Adrenal gland (tissue), 12 donors: ENCODE results near the gene TTC5. TPM values are rescaled to one million over a fixed set of nuclear protein-coding genes. Genes with fewer than 3 reads are reported as not detected.
A peak's percentile ranks its signal among the peaks of the same experiment; 100 is the strongest.

ENCODE experiments used
- DNase-seq, 7 donors: peaks; one replicate each; pipeline ENCODE4 v3.0.0-alpha.2; 2019 to 2020
- H3K27ac ChIP-seq, 5 donors: fragments of 200-600 bp; sonication (generic) in 4 of 5; 1 replicate in 3 of 5; 2 replicates in 2 of 5; pipeline versions ENCODE4 v1.5.1 to v1.8.0; 2016 to 2020; ENCODE audit warnings: mild to moderate bottlenecking in 1 of 5
- H3K27me3 ChIP-seq: fragments of 200-600 bp; 2 replicates; pipeline ENCODE4 v1.8.0; 2021
- H3K36me3 ChIP-seq, 2 donors: fragments of 200-600 bp; replicated peaks in 1 of 2; 1 replicate in 1 of 2; 2 replicates in 1 of 2; pipeline versions ENCODE4 v1.5.1 to v1.8.0; 2018 to 2022
- H3K4me1 ChIP-seq, 2 donors: fragments of 200-600 bp; replicated peaks in 1 of 2; 1 replicate in 1 of 2; 2 replicates in 1 of 2; pipeline versions ENCODE4 v1.5.1 to v1.8.0; 2018 to 2021
- H3K4me3 ChIP-seq, 4 donors: fragments of 200-600 bp; sonication (generic) in 3 of 4; one replicate each; pipeline ENCODE4 v1.5.1; 2016 to 2018
- H3K9me3 ChIP-seq, 3 donors: fragments of 200-600 bp; sonication (generic) in 1 of 3; replicated peaks in 1 of 3; 1 replicate in 2 of 3; 2 replicates in 1 of 3; pipeline versions ENCODE4 v1.5.1 to v1.8.0; 2016 to 2021
- CTCF ChIP-seq, 6 experiments: fragments of 450-650 bp in 4 of 6; fragments of 200-600 bp in 2 of 6; sonication (generic) in 1 of 6; IDR thresholded peaks; 1 replicate in 5 of 6; 2 replicates in 1 of 6; pipeline versions ENCODE4 v1.5.1 to v1.8.0; 2016 to 2021; ENCODE audit warnings: antibody characterized with exemption in 6 of 6, mild to moderate bottlenecking in 2 of 6, moderate library complexity in 1 of 6
- POLR2A ChIP-seq, 2 donors: fragments of 450-650 bp; IDR thresholded peaks; one replicate each; pipeline ENCODE4 v1.6.1; 2017; ENCODE audit warnings: antibody characterized with exemption in 2 of 2, mild to moderate bottlenecking in 2 of 2, moderate library complexity in 1 of 2
- WGBS, 4 donors: extraction: QIAGEN DNeasy Blood & Tissue Kit in 2 of 4; methylation state at CpG; one replicate each; pipeline versions ENCODE4 v1.1.5 to v1.1.7; 2013 to 2017; 5-methylcytosine and 5-hydroxymethylcytosine counted together
- intact Hi-C, 2 donors: fragments of 100-400 bp; cut with DNase I; formaldehyde crosslinking; loops; one replicate each; pipeline versions ENCODE4 v1.14.1 to v1.15.0; 2022 to 2023
- polyA plus RNA-seq, 3 donors: library from polyadenylated mRNA; stranded (reverse); fragments of 200-250 nt in 2 of 3; fragments of 350-450 nt in 1 of 3; fragmentation: Illumina TruSeq in 1 of 3; extraction: RNeasy Lipid Tissue Mini Kit (QIAGEN cat#74804) in 1 of 3; gene quantifications; one replicate each; pipeline ENCODE4 v1.2.3, GENCODE V29; 2013 to 2014
- total RNA-seq, 9 donors: library from RNA; depleted of rRNA in 4 of 9; stranded (reverse); fragments of >200 nt in 4 of 9; fragments of 120-200 nt in 1 of 9; fragmentation: NEBNext Ultra II Directional in 1 of 9; extraction: Animal tissue kit (Norgen Biotek cat#: 25700) in 1 of 9; gene quantifications; one replicate each; pipeline versions ENCODE4 v1.1.0 to v1.2.4, GENCODE V29; 2013 to 2023
- donor health status: healthy with polysubstance abuse.
- donor health status: Bipolar disorder and iron deficiency.
- donor health status: DM: yes; HTN: yes; CAD: no.
- donor health status: DM: no; HTN: no; CAD: no.
- donor health status: DM: no; HTN: no; CAD: no.
- donor health status: DM: yes; HTN: yes; CAD: no.

Gene TTC5
- total and polyA plus RNA-seq, 12 donors: 3.9 to 28.6 (median 15.0) TPM

GRCh38 chr14:20314026-20314425 lies 8.3 kb upstream of the TTC5 start:
- no peak for DNase-seq
- Histone ChIP-seq H3K36me3 (peaks cover 0 to 66% of the 10 kb centered on the region in 2 donors), H3K9me3 (no peaks in the 10 kb centered on the region), H3K4me3 (no peak overlapping the region), H3K27me3 (no peaks in the 10 kb centered on the region), H3K4me1 (no peaks in the 10 kb centered on the region), H3K27ac (no peak overlapping the region)
- TF ChIP-seq POLR2A (IDR thresholded peaks at IDR 0.05) (no peak), CTCF (IDR thresholded peaks at IDR 0.05) (no peak)
- intact Hi-C loops: no loop called here
- WGBS, 4 donors: 89 to 98% (median 95%) methylated on average over 2 of the region's 2 CpGs

GRCh38 chr14:20306079-20306423 lies 300 bp upstream of the TTC5 start:
- WGBS, 4 donors: 95 to 98% (median 97%) methylated on average over 1 of the region's 1 CpG

GRCh38 chr14:20302042-20302755 lies 3.6 kb downstream of the TTC5 start:
- peaks cover 0 to 37% of the 10 kb centered on the region in 2 donors for H3K36me3 ChIP-seq
- H3K27ac ChIP-seq: no peak overlapping the region
- DNase-seq: no peak
- no peak for TF ChIP-seq CTCF (IDR thresholded peaks at IDR 0.05)
- TF ChIP-seq POLR2A (IDR thresholded peaks at IDR 0.05): no peak
- no peaks in the 10 kb centered on the region for H3K27me3 ChIP-seq
- WGBS, 4 donors: 83 to 94% (median 88%) methylated on average over 1 of the region's 1 CpG
- H3K9me3 ChIP-seq: no peaks in the 10 kb centered on the region
- no peak overlapping the region for H3K4me3 ChIP-seq
- peaks cover 6 to 15% of the 10 kb centered on the region in 2 donors for H3K4me1 ChIP-seq
- intact Hi-C loops: no loop called here

More at GRCh38 chr14:20306079-20306423, 300 bp upstream of the TTC5 start:
- H3K4me1 ChIP-seq: peaks cover 6 to 15% of the 10 kb centered on the region in 2 donors
- H3K27ac ChIP-seq: no peak overlapping the region
- no peaks in the 10 kb centered on the region for H3K9me3 ChIP-seq
- DNase-seq: no peak
- peaks cover 0 to under 1% of the 10 kb centered on the region in 2 donors for H3K36me3 ChIP-seq
- no peaks in the 10 kb centered on the region for H3K27me3 ChIP-seq
- intact Hi-C loops: no loop called here
- peak overlapping the region in 1 of 4 donors; percentile 70 for H3K4me3 ChIP-seq
- peak in 1 of 6 experiments; percentile 9 for TF ChIP-seq CTCF (IDR thresholded peaks at IDR 0.05)
- TF ChIP-seq POLR2A (IDR thresholded peaks at IDR 0.05): no peak

- no peak for DNase-seq
- no peak overlapping the region for H3K4me3 ChIP-seq
- peaks cover 0 to 91% of the 10 kb centered on the region in 2 donors for H3K36me3 ChIP-seq
- 69 to 84% (median 80%) methylated on average over 4 of the region's 4 CpGs for WGBS, 4 donors
- no peaks in the 10 kb centered on the region for H3K9me3 ChIP-seq
- no peaks in the 10 kb centered on the region for H3K27me3 ChIP-seq
- TF ChIP-seq POLR2A (IDR thresholded peaks at IDR 0.05): no peak
- no peak for TF ChIP-seq CTCF (IDR thresholded peaks at IDR 0.05)
- no peak overlapping the region for H3K27ac ChIP-seq
- no peaks in the 10 kb centered on the region for H3K4me1 ChIP-seq
- intact Hi-C loops: no loop called here
Measured at GRCh38 chr14:20295067-20295466, 10.7 kb downstream of the TTC5 start.
